ENCODE data around the gene P2RY6.
"Not testable (repeated sequence)": the region's sequence is repeated elsewhere in the genome, so short reads cannot be mapped to it uniquely, and the experiment has no call there.

The P2RY6 gene

DNA sequence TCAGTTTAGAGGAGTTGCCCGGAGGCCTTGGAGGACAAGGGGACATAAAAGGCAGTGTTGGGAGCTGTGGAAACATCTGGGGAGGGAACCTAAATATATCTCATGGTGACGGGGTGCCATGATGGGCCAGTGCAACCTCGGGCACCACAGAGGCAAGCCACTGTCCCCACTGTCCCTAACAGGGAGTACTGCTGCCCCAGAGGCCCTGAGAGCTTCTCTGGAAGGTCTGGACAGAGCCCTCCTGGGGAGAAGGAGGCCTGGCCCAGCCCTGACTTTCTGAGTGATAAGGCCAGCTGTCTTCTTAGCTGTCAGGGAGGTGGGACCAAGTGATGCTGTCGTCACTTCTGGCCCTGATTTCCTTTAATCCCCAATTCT is 5.5 kb upstream of the P2RY6 start:
- Mint-ChIP-seq H3K4me1 (no peaks in the 10 kb centered on the region), H3K27me3 (peaks cover 14% of the 10 kb centered on the region), H3K9me3 (no peaks in the 10 kb centered on the region), H3K36me3 (no peaks in the 10 kb centered on the region), H3K27ac (no peak overlapping the region), H3K4me3 (no peak overlapping the region)

- Mint-ChIP-seq H3K27ac (no peak overlapping the region), H3K27me3 (peaks cover 10% of the 10 kb centered on the region)
Observed at GRCh38 chr11:73267122-73267846, 4.9 kb upstream of the P2RY6 start.

DNA sequence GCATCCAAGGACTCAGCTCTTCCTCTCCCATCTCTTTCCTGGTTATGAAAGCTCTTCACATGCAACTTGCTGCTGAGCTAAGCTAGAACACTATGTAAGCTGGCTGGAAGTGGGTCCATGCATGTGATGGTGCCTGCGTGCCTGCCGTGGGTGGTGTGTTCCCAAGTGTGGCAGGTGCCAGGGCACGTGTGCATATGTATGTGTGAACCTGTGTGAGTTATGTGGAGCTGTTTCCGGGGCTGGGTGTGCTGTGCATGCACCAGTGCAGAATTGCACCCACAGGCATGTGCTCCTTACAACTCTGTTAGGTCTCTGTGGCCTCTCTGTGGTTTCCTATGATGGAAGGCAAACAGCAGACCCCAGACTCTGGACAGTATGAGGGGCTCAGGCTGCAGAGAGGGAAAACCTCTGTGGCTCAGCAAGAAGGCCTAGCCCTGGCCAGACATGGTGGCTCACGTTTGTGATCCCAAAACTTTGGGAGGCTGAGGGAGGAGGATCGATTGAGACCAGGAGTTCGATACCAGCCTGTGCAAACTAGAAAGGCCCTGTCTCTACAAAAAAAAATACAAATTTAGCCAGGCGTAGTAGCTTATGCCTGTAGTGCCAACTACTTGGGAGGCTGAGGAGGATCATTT is 4.1 kb upstream of the P2RY6 start:
- no peaks in the 10 kb centered on the region for H3K4me1 Mint-ChIP-seq
- no peak overlapping the region for H3K4me3 Mint-ChIP-seq
- no peak overlapping the region for H3K27ac Mint-ChIP-seq
- no peaks in the 10 kb centered on the region for H3K36me3 Mint-ChIP-seq
- H3K9me3 Mint-ChIP-seq, result no peaks in the 10 kb centered on the region
- peaks cover 10% of the 10 kb centered on the region for H3K27me3 Mint-ChIP-seq

More at GRCh38 chr11:73267122-73267846, 4.9 kb upstream of the P2RY6 start:
- Mint-ChIP-seq H3K9me3 (no peaks in the 10 kb centered on the region), H3K4me1 (no peaks in the 10 kb centered on the region), H3K36me3 (no peaks in the 10 kb centered on the region), H3K4me3 (no peak overlapping the region)

GRCh38 chr11:73268671-73269271 is 3.4 kb upstream of the P2RY6 start:
- H3K27me3 Mint-ChIP-seq, result peaks cover 5% of the 10 kb centered on the region
- H3K4me1 Mint-ChIP-seq, result no peaks in the 10 kb centered on the region
- no peaks in the 10 kb centered on the region for H3K9me3 Mint-ChIP-seq
- no peaks in the 10 kb centered on the region for H3K36me3 Mint-ChIP-seq
- H3K4me3 Mint-ChIP-seq, result no peak overlapping the region
- no peak overlapping the region for H3K27ac Mint-ChIP-seq

DNA sequence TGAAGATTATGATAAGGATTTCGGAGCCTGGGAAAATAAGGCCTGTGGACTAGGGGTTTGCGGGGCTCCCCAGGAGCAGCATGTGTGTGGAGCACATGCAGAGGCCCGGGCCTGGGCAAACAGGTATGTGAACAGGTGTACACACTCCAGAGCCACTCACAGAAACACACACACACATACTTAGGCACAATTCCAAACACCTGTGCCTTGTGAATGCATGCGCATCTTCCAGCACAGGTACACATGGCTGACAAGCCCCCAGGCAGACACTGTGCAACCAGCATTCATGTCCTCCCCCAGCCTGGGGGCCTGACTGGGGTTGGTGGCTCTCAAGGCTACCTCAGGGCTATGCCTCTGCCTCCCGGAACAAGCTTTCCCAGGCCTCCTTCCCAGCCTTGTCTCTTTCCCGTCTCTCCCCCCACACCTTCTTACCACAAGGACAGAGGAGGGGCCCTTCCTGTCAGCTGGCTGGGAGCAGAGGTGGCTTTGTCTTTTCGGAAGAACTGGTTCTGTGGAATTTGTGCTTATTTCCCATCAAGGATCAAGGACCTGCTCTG is 2.6 kb upstream of the P2RY6 start:
- Mint-ChIP-seq H3K27ac (no peak overlapping the region), H3K36me3 (no peaks in the 10 kb centered on the region), H3K27me3 (peaks cover 5% of the 10 kb centered on the region), H3K9me3 (no peaks in the 10 kb centered on the region), H3K4me3 (no peak overlapping the region), H3K4me1 (no peaks in the 10 kb centered on the region)

- no peak overlapping the region for H3K27ac Mint-ChIP-seq
- H3K9me3 Mint-ChIP-seq, result no peaks in the 10 kb centered on the region
- H3K4me1 Mint-ChIP-seq, result no peaks in the 10 kb centered on the region
- H3K36me3 Mint-ChIP-seq, result no peaks in the 10 kb centered on the region
- H3K27me3 Mint-ChIP-seq, result no peaks in the 10 kb centered on the region
- H3K4me3 Mint-ChIP-seq, result no peak overlapping the region
Observed at GRCh38 chr11:73270016-73270854, 1.9 kb upstream of the P2RY6 start.

GRCh38 chr11:73270855-73271477 is 1.2 kb upstream of the P2RY6 start:
- Mint-ChIP-seq H3K27me3 (no peaks in the 10 kb centered on the region), H3K36me3 (no peaks in the 10 kb centered on the region), H3K9me3 (no peaks in the 10 kb centered on the region), H3K4me1 (no peaks in the 10 kb centered on the region), H3K27ac (no peak overlapping the region), H3K4me3 (no peak overlapping the region)

DNA sequence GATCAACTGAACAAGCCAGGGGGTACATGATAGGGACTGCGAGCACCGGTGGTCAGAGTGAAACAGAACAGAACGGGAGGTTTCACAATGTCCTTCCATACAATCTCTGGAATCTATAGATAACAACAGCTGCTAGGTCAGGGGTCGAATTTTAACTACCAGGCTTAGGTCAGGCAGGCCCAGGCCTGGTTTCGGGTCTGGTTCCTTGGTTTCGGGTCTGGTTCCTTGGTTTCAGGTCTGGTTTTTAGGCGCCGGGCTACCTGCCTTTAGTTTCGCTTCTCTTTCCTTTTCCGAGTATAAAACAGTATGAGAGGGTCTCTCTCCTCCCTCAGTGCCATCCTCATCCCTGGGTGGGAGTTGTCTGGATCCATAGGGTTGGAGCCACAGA is 666 bp upstream of the P2RY6 start:
- H3K4me3 Mint-ChIP-seq, H3K4me1 Mint-ChIP-seq, H3K9me3 Mint-ChIP-seq, H3K36me3 Mint-ChIP-seq, H3K27ac Mint-ChIP-seq, H3K27me3 Mint-ChIP-seq: not testable (repeated sequence)

DNA sequence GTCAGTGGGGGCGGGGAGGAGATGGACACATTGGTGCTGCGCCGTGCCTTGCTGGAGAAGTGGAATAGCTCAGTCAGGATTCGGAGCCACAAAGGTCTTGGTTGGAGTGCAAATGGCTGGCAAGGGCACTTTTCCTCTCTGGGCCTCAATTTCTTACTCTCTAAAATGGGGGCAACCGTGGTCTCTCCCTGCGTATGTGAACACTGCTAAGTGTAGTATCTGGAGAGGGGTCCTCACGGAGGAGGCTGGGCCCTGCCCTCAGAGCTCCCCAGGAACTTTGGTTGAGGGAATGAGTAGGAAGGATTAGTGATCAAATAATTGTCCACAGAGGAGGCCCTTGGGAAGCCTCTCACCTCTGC is 521 bp downstream of the P2RY6 start:
- Mint-ChIP-seq H3K27me3 (no peaks in the 10 kb centered on the region), H3K36me3 (no peaks in the 10 kb centered on the region)

GRCh38 chr11:73273222-73273895 is 1.2 kb downstream of the P2RY6 start:
- Mint-ChIP-seq H3K27ac (no peak overlapping the region), H3K4me1 (no peaks in the 10 kb centered on the region), H3K36me3 (no peaks in the 10 kb centered on the region), H3K27me3 (no peaks in the 10 kb centered on the region), H3K4me3 (no peak overlapping the region), H3K9me3 (no peaks in the 10 kb centered on the region)

More for the DNA sequence above, 521 bp downstream of the P2RY6 start:
- Mint-ChIP-seq H3K4me1 (no peaks in the 10 kb centered on the region), H3K27ac (no peak overlapping the region), H3K4me3 (no peak overlapping the region), H3K9me3 (no peaks in the 10 kb centered on the region)

- H3K27ac Mint-ChIP-seq, H3K36me3 Mint-ChIP-seq, H3K4me1 Mint-ChIP-seq, H3K4me3 Mint-ChIP-seq, H3K27me3 Mint-ChIP-seq, H3K9me3 Mint-ChIP-seq: not testable (repeated sequence)
Observed at GRCh38 chr11:73274191-73274590, 2.1 kb downstream of the P2RY6 start.

- Mint-ChIP-seq H3K4me3 (no peak overlapping the region), H3K4me1 (no peaks in the 10 kb centered on the region), H3K27ac (no peak overlapping the region), H3K36me3 (no peaks in the 10 kb centered on the region), H3K9me3 (no peaks in the 10 kb centered on the region), H3K27me3 (no peaks in the 10 kb centered on the region)
Observed at GRCh38 chr11:73274722-73275380, 2.7 kb downstream of the P2RY6 start.

DNA sequence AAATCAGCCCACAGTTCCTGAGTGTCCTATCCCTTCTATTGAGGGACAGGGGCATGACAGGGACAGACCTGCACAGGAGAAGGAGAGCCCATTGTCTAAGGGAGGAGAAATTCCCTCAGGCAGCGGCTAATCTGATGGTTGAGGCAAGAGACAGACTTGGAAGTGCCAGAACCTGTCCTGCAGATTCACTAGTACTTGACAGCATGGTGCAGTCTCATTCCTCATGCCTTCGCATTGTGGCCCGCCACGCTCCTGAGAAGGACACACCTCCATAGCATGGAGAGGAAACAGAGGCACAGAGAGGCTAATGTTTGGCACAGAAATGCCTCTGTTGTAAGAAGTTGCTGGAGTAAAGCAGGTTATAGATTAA is 3.2 kb downstream of the P2RY6 start:
- Mint-ChIP-seq H3K27me3 (no peaks in the 10 kb centered on the region), H3K27ac (no peak overlapping the region), H3K4me1 (no peaks in the 10 kb centered on the region), H3K36me3 (no peaks in the 10 kb centered on the region), H3K9me3 (no peaks in the 10 kb centered on the region), H3K4me3 (no peak overlapping the region)

- Mint-ChIP-seq H3K36me3 (no peaks in the 10 kb centered on the region), H3K27ac (no peak overlapping the region), H3K27me3 (no peaks in the 10 kb centered on the region), H3K4me1 (no peaks in the 10 kb centered on the region), H3K4me3 (no peak overlapping the region), H3K9me3 (no peaks in the 10 kb centered on the region)
Observed at GRCh38 chr11:73277467-73277866, 5.3 kb downstream of the P2RY6 start.
